ENCODE results near the gene GLIS1.

GLIS1 gene

DNA sequence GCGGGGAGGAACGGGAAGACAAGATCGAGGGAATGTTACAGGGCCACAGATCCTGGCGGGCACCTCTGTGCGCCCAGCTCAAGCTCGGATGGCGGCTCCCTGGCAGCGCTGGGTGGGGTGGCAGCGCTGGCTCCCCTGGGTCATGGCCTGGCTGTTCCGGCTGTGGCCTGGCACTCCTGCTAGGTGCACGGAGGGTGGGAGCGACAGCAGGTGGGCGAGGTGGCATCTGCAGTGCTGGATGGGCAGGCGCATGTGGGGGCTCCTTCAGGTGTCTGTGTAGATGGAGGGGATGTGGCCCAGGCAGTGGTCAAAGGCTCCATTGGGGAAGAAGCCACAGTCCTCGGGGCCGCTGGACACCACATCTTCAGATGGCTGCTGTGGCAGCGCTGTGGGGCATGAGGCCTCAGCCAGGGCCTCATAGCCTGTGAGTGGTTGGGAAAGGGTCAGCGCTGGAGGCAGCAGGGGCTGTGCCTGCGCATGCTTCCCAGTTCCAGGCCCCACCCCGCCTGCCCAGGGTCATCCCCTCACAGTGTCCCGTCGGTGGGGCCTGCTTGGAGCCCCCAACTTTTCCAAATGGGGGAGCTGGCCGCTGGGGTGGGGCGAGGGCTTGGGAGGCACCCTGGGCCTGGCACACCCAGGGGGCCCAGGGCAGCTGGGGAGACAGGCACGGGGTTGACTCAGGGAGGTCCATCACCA lies 232.5 kb downstream of the GLIS1 start:
- Mint-ChIP-seq H3K27ac (no peak overlapping the region), H3K4me3 (no peak overlapping the region), H3K27me3 (no peaks in the 10 kb centered on the region), H3K4me1 (ENCODE audit: low read depth) (no peaks in the 10 kb centered on the region), H3K36me3 (ENCODE audit: low read depth) (no peaks in the 10 kb centered on the region), H3K9me3 (no peaks in the 10 kb centered on the region)
- no peak for DNase-seq

DNA sequence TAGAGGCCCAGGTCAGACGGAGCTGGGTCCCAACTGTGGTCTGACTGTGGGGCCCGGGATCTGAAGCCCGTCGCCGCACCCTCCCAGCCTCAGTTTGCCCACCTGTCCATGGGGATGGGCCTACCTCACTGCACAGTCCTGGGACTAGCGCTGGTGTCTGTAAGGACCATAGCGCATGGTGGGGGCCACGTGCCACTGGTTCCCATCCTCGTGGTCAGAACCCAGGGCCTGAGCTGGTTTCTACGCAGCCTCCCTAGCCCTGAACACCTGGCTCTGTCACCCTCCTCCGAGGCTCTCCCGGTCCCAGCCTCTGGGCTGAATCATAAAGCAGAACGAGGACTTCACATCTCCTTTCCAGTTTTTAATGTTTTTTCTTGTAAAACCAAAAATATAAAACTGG lies 233.1 kb downstream of the GLIS1 start:
- H3K4me1 Mint-ChIP-seq (ENCODE audit: low read depth), result no peaks in the 10 kb centered on the region
- DNase-seq, result no peak
- H3K27ac Mint-ChIP-seq, result no peak overlapping the region
- no peaks in the 10 kb centered on the region for H3K27me3 Mint-ChIP-seq
- H3K9me3 Mint-ChIP-seq, result no peaks in the 10 kb centered on the region
- H3K4me3 Mint-ChIP-seq, result no peak overlapping the region
- no peaks in the 10 kb centered on the region for H3K36me3 Mint-ChIP-seq (ENCODE audit: low read depth)

DNA sequence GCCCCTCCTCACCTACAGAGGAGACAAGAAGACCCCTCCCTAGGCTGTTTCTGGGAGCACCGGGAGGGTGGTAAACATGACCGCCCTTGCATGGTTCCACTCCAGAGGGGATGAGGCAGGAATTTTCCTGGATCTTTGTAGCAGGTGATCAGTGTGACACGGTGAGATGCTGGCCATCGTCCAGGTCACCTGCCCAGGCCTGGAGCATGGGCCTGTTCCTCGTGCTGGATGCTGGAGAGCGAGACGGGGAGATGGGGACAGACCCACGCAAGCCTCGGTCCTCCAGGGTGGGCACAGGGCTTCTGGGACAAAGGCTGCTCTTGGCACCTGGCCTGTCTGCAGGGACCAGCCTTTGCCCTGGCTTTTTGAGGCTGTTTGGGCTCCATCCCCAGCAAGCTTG lies 233.6 kb downstream of the GLIS1 start:
- Mint-ChIP-seq H3K4me1 (ENCODE audit: low read depth) (no peaks in the 10 kb centered on the region), H3K27me3 (no peaks in the 10 kb centered on the region), H3K4me3 (no peak overlapping the region), H3K9me3 (no peaks in the 10 kb centered on the region), H3K27ac (no peak overlapping the region), H3K36me3 (ENCODE audit: low read depth) (no peaks in the 10 kb centered on the region)
- no peak for DNase-seq

DNA sequence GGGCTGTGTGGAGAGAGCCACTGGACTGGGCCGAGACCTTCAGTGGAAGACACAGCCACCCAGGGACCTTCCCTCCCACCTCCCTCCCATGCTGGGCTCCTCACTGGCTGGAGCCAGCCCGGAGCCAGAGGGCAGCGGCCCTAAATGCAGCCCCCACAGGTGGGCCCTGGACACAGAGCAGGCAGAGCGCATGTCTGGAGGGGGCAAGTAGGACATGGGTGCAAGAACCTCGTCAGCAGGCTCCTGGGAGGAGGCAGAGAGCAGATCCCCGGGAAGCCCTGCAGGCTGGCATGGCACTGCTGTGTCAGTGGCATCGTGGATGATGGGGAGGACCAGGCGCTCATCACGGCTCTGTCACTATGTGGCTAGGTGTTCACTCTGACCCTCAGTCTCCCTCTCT lies 234.1 kb downstream of the GLIS1 start:
- no peak overlapping the region for H3K4me3 Mint-ChIP-seq
- H3K9me3 Mint-ChIP-seq, result no peaks in the 10 kb centered on the region
- no peak for DNase-seq
- H3K27me3 Mint-ChIP-seq, result no peaks in the 10 kb centered on the region
- no peak overlapping the region for H3K27ac Mint-ChIP-seq
- no peaks in the 10 kb centered on the region for H3K4me1 Mint-ChIP-seq (ENCODE audit: low read depth)
- H3K36me3 Mint-ChIP-seq (ENCODE audit: low read depth), result no peaks in the 10 kb centered on the region

DNA sequence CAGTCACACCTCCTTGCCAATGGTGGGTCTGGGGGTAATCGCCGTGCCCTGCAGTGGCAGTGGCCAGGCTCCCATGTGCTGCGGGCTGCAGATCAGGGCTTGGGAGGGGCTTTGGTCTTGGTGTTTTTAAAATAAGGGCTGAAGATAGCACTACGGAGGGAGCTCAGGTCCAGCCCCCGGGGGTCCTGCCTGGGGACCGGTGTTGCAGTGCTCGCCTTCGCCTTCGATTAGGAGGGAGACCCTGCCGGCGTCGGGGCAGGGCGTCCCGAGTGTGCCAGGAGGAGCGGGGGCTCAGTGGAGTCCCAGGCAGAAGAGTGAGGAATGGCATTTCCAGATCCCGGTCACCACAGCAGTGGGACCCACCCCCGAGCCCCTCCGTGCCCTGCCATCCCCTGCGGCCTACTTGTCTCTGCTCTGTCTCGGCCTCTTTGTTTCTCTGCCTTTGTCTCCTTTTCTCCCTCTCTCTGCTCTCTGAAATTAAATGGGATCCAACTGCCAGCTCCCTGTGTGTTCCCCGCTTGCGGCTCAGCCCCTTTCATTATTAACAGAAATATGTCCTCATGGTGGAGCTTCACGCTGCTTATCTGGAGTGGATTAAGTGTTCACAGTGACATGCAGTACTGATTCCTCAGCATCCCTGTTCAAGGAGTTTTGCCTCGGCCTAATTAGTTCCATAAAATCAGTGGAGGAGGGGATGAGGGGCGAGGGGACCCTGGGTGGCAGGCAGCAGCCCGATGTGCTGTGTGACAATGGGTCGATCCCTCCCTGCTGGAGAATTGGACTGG lies 235.3 kb downstream of the GLIS1 start:
- DNase-seq, result no peak
- Mint-ChIP-seq H3K9me3 (no peaks in the 10 kb centered on the region), H3K4me3 (no peak overlapping the region), H3K4me1 (ENCODE audit: low read depth) (peaks cover 4% of the 10 kb centered on the region), H3K27me3 (no peaks in the 10 kb centered on the region), H3K27ac (no peak overlapping the region), H3K36me3 (ENCODE audit: low read depth) (no peaks in the 10 kb centered on the region)

DNA sequence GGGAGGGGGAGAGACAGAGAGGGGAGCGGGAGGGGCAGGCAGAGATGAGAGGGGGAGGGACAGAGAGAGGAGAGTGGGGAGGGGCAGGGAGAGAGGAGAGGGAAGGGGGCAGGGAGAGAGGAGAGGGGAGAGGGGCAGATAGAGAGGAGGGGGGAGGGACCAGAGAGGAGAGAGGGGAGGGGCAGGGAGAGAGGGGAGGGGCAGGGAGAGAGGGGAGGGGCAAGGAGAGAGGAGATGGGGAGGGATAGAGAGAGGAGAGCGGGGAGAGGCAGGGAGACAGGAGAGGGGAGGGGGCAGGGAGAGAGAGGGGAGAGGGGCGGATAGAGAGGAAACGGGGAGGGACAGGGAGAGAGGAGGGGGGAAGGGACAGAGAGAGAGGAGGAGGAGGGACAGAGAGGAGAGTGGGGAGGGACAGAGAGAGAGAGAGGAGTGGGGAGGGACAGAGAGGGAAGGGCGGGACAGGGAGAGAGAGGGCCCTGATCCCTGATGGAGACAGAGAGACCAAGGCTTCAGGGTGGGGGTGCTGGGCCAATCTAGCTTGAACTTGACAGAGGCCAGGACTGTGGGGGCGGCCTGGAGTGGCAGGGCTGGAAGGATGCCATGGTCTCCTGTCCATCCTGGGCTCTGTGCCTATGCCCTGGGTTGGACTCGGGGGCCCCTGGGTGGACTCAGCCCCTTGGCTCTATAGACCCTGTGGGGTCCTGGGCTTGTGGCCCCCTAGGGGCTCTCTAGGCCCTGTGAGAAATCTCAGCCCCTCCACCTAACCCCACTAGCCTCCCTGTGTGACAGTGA lies 236.1 kb downstream of the GLIS1 start:
- Mint-ChIP-seq H3K27ac (no peak overlapping the region), H3K27me3 (no peaks in the 10 kb centered on the region)
- DNase-seq, result no peak

DNA sequence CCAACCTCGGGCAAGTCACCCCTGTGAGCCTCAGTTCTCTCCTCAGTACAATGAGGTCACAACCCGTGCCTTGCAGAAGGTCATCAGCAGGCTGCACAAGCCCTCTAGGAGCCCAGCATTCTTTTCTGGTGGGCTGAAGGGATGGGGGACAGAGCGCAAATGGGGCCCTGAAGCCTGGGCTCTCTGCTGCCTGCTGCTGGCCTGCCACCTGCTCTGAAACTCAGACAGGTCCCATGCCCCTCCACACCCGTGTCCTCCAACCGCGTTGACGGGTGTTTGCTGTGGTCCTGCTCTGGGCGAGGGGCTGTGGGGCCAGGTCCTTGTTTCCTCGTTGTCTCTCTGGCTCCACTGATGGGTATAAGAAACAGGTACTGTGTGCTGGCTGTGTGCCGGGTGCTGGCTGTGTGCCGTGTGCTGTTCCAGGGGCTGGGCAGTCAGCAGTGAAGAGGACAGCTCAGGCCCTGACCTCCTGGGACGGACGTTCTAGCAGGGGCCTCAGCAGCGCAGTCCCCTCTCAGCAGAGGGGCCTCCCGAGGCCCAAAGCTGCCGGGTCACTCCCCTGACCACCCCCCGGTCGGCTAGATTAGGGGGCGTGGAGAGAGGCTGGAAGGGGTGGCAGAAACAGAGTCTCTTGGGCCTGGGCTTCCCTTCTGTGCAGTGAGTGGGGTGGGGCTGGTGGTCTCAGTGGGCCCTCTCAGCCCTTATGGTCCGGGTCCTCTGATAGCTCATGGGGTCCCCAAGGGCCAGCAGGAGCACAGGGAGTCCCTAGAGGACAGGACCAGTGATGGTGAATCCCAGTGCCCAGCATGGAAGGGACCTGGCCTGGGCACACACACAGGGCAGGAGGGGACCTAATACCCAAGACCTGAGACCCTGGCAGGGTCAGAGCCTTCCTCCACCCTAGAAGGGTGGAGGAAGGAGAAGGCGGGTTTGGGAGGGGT lies 237.6 kb downstream of the GLIS1 start:
- Mint-ChIP-seq H3K4me3 (no peak overlapping the region), H3K36me3 (ENCODE audit: low read depth) (no peaks in the 10 kb centered on the region), H3K4me1 (ENCODE audit: low read depth) (peaks cover 5% of the 10 kb centered on the region), H3K27me3 (no peaks in the 10 kb centered on the region), H3K27ac (no peak overlapping the region), H3K9me3 (no peaks in the 10 kb centered on the region)
- no peak for DNase-seq

More for the DNA sequence above, 236.1 kb downstream of the GLIS1 start:
- H3K36me3 Mint-ChIP-seq (ENCODE audit: low read depth), result no peaks in the 10 kb centered on the region
- peaks cover 5% of the 10 kb centered on the region for H3K4me1 Mint-ChIP-seq (ENCODE audit: low read depth)
- H3K9me3 Mint-ChIP-seq, result no peaks in the 10 kb centered on the region
- no peak overlapping the region for H3K4me3 Mint-ChIP-seq

DNA sequence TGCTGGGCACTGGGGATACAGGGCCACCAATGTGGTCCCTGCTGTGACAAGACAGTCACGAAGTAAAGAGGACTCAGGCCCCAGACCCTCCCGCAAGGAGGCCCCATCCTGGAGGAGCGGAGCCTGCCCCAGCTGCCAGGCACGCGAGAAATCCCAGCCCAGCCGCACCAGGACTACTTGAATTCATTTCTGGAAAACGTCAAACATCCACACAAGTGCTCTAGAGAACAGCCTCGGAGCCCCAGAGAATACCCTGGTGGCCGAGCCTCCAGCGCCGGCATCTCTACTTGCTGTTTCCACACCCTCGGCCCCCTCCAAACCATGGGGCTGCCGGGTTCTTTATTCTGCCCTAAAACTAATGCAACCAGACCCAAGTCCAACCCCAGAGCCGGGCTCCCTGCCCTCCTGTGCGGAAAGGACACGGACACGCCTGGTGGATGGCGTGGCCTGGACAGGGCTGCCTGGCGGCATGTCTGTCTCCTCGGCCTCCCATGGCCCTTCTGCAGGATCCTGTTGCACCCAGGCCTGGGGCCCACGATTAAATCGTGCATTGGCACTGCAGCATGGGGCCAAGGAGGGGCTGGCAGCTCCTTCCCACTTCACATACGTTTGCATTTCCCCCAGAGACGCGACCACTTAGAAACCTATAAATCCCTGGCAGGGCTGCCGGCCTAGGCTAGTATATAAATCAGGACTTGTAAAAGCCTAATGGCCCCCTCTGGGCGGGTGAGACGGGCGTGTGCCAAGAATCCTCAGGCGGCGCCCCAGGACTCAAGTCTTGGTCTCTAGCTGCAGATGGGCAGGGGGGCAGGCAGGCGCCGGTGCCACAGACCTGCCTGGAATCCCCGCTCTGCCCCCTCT lies 238.5 kb downstream of the GLIS1 start:
- Mint-ChIP-seq H3K27ac (no peak overlapping the region), H3K4me1 (ENCODE audit: low read depth) (peaks cover 5% of the 10 kb centered on the region), H3K9me3 (no peaks in the 10 kb centered on the region), H3K4me3 (no peak overlapping the region), H3K27me3 (no peaks in the 10 kb centered on the region), H3K36me3 (ENCODE audit: low read depth) (no peaks in the 10 kb centered on the region)
- DNase-seq, result no peak

DNA sequence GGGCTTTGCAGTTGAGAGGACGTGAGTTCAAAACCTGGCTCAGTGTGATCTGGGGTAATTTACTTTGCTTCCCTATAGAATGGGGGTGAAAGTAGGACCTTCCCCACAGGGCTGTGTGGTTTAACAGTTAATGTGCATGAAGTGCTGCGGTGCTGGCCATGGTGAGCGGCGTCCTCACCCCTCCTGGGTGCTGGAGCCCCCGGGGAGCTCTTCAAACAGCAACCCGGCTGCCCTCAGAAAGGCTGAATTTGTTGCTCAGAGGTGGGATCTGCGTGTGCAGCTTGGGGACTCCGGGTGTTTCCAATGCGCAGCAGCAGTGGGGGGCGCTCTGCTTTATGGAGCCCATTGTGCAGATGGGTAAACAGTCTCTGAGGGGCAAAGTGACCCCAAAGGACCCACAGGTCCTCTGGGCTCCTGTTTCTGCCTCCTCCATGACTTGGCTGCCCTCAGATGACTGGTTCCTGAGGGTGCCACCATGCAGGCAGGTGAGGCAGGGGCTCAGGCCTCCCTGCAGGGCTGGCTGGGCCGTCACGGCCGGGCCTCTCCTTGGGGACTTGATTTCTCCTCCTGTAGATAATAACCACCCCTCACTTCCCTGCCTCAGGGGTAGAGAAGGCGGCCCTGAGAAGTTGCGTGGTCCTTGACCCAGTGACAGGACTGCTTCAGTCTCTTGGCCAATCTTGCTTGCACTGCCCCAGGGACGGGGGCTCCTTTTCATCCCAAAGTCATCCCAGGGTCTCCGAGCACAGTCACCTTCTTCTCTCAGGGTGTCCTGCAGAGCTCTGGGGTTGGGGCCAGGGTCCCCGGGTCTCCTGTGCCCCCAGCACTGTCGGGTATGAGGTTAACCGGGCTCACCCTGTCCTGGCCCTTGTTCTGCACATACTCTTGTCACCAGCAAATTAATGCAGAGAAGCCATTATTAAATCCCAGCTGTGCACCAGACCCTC lies 239.4 kb downstream of the GLIS1 start:
- Mint-ChIP-seq H3K27me3 (no peaks in the 10 kb centered on the region), H3K9me3 (no peaks in the 10 kb centered on the region), H3K4me3 (no peak overlapping the region), H3K36me3 (ENCODE audit: low read depth) (no peaks in the 10 kb centered on the region), H3K27ac (no peak overlapping the region), H3K4me1 (ENCODE audit: low read depth) (peaks cover 5% of the 10 kb centered on the region)
- no peak for DNase-seq

DNA sequence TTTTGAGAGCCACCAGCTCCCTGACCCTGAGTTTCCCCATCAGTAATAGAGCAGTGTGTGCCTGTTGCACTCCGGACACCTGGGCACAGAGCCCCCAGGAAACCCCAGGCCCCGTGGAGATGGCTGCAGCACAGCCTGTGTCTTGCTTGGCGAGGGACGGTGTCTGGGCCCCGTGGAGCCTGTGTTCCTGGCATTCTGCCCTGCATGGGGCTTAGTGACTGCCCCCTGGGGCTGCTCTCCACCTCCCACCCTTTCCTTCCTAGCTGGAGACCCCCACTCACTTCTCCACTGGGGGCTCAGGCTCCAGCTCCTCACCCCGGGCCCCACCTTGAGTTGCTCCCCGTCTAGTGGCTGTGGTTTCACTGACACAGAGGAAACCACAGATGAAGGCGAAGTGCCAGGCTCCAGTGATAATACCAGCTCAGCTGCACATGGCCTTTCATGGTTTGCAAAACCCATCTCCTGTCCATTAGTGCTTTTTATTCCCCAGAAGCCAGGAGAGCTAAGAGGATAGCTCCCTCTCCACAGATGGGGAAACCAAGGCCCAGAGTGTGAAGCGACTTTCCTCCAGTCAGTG lies 240.3 kb downstream of the GLIS1 start:
- no peaks in the 10 kb centered on the region for H3K27me3 Mint-ChIP-seq
- no peak overlapping the region for H3K27ac Mint-ChIP-seq
- no peaks in the 10 kb centered on the region for H3K36me3 Mint-ChIP-seq (ENCODE audit: low read depth)
- DNase-seq, result no peak
- H3K4me3 Mint-ChIP-seq, result no peak overlapping the region
- H3K9me3 Mint-ChIP-seq, result no peaks in the 10 kb centered on the region
- peaks cover 5% of the 10 kb centered on the region for H3K4me1 Mint-ChIP-seq (ENCODE audit: low read depth)

DNA sequence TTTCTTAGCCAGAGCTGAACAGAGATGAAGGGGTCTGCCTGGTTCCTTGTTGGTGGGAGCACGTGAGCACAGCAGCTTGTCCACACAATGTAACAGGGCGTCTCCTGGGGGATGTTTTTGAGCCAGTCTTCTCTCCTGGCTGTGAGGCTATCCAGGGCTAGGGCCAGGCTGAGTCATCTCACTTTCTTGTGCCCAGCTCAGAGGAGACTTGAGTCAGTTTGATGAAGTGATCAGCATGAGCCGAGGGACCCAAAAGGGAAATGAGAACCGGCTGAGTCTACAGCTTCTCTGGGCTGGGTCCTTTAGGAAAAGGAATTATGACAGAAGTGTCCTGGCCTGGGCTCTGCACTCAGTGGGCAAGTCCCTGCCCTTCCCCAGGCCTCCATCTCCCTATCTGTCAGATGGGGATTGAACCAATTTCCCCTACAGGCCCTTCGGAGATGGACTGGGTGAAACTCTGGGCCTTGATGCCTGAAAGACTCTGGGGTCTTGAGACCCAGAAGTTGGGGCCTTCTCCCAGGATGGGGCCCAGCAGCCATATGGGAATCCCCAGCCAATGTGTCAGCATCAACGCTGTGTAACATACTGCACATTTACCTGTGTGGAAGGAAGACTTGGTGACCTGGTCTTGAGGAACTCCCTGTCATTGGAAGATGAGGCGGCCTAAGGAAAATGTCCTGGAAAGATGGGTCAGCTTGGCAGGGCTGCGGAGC lies 243.2 kb downstream of the GLIS1 start:
- Mint-ChIP-seq H3K4me1 (ENCODE audit: low read depth) (peaks cover 5% of the 10 kb centered on the region), H3K4me3 (no peak overlapping the region), H3K9me3 (no peaks in the 10 kb centered on the region), H3K27ac (no peak overlapping the region), H3K27me3 (no peaks in the 10 kb centered on the region), H3K36me3 (ENCODE audit: low read depth) (no peaks in the 10 kb centered on the region)
- DNase-seq, result no peak

DNA sequence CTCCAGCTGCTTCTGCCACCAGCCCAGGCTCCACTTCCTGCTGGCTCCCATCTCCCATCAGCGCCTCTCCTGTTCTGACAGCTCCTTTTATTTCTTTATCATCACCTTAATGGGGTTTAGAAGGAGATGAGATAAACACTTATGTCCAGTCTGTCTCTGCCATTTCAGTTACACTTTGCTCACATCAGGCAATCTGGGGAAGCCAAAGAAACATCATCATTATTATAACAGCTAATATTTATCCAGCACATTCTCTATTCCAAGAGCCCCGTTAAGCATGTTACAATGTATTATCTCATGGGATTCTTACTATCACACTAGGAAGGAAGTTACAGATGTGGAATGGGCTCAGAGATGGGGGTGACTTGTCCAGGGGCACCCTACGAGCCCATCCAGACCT lies 248.6 kb downstream of the GLIS1 start:
- no peaks in the 10 kb centered on the region for H3K36me3 Mint-ChIP-seq (ENCODE audit: low read depth)
- no peak overlapping the region for H3K4me3 Mint-ChIP-seq
- no peak for DNase-seq
- peaks cover 15% of the 10 kb centered on the region for H3K27me3 Mint-ChIP-seq
- H3K4me1 Mint-ChIP-seq (ENCODE audit: low read depth), result no peaks in the 10 kb centered on the region
- no peak overlapping the region for H3K27ac Mint-ChIP-seq
- H3K9me3 Mint-ChIP-seq, result no peaks in the 10 kb centered on the region

Measured in activated T-cell treated with anti-CD3 and anti-CD28 coated beads, Interleukin-2, amount 50 U/mL, for 24 hours (primary cell).